DOHH2 (cell line): ENCODE measurements around the gene SUFU.
A peak's percentile ranks its signal among the peaks of the same experiment; 100 is the strongest.

ENCODE experiments used
- H3F3A ChIP-seq: fragments of 200-600 bp; sonication (generic), shearing (Covaris generic); 2 replicates; pipeline ENCODE4 v1.6.0; 2016; ENCODE audit warnings: antibody characterized with exemption, mild to moderate bottlenecking; ENCODE audit not compliant: control insufficient read depth, insufficient read depth
- H3K27ac ChIP-seq: fragments of 200-600 bp; sonication (generic); 2 replicates; pipeline ENCODE4 v1.5.1; 2014; ENCODE audit warnings: low read depth, mild to moderate bottlenecking, low read length, moderate library complexity
- H3K27me3 ChIP-seq: fragments of 200-600 bp; sonication (generic); 2 replicates; pipeline ENCODE4 v1.6.1; 2014; ENCODE audit warnings: mild to moderate bottlenecking, low read length, mixed read lengths; ENCODE audit not compliant: control insufficient read depth
- H3K36me3 ChIP-seq: fragments of 200-600 bp; sonication (generic); 2 replicates; pipeline ENCODE4 v1.6.1; 2014; ENCODE audit warnings: mild to moderate bottlenecking, low read length, moderate library complexity, mixed read lengths; ENCODE audit not compliant: control insufficient read depth
- H3K4me1 ChIP-seq: fragments of 200-600 bp; sonication (generic); 2 replicates; pipeline ENCODE4 v1.6.1; 2014; ENCODE audit warnings: mild to moderate bottlenecking, low read length, mixed read lengths; ENCODE audit not compliant: control insufficient read depth
- H3K4me2 ChIP-seq: fragments of 200-600 bp; sonication (generic); 2 replicates; pipeline ENCODE4 v1.6.0; 2014; ENCODE audit warnings: mild to moderate bottlenecking, low read length, moderate library complexity
- H3K4me3 ChIP-seq: fragments of 200-600 bp; sonication (generic); 2 replicates; pipeline ENCODE4 v1.5.1; 2014; ENCODE audit warnings: mild to moderate bottlenecking, low read length, mixed read lengths
- H3K79me2 ChIP-seq: fragments of 200-600 bp; sonication (generic); 2 replicates; pipeline ENCODE4 v1.6.1; 2014; ENCODE audit warnings: mild to moderate bottlenecking, low read length, mixed read lengths; ENCODE audit not compliant: control insufficient read depth
- H3K9me2 ChIP-seq: fragments of 200-600 bp; sonication (generic); replicated peaks from 2 replicates; pipeline ENCODE4 v1.6.1; 2014; ENCODE audit warnings: mild to moderate bottlenecking, low read length, mixed read lengths; ENCODE audit not compliant: control insufficient read depth
- H3K9me3 ChIP-seq: fragments of 200-600 bp; sonication (generic); 2 replicates; pipeline ENCODE4 v1.6.1; 2014; ENCODE audit warnings: antibody characterized with exemption, low read length, mixed read lengths; ENCODE audit not compliant: control insufficient read depth, insufficient read depth
- H4K20me1 ChIP-seq: fragments of 200-600 bp; sonication (generic); 2 replicates; pipeline ENCODE4 v1.6.0; 2014; ENCODE audit warnings: low read depth, mild to moderate bottlenecking, antibody characterized with exemption, low read length, moderate library complexity; ENCODE audit not compliant: control insufficient read depth, insufficient read depth
- CTCF ChIP-seq: fragments of 200-600 bp; sonication (generic); IDR thresholded peaks from one replicate; pipeline ENCODE4 v1.5.1; 2014; ENCODE audit warnings: antibody characterized with exemption, mild to moderate bottlenecking, low read depth, low read length; ENCODE audit not compliant: poor library complexity, severe bottlenecking
- EZH2phosphoT487 ChIP-seq: fragments of 200-600 bp; sonication (generic); IDR thresholded peaks from 2 replicates; pipeline ENCODE4 v1.6.1; 2017; ENCODE audit warnings: borderline replicate concordance, mild to moderate bottlenecking, antibody characterized with exemption, low read length, moderate library complexity, mixed read lengths

The SUFU gene

GRCh38 chr10:102462512-102463054, 41.2 kb upstream of the SUFU start:
- Histone ChIP-seq H3K36me3 (peaks cover 7% of the 10 kb centered on the region; the same call in 1 of the 2 replicates), H3K4me1 (peaks cover 35% of the 10 kb centered on the region), H3K9me3 (no peaks in the 10 kb centered on the region), H3K4me2 (peak overlapping the region; percentile 83), H3K27me3 (no peaks in the 10 kb centered on the region), H3K79me2 (peaks cover 52% of the 10 kb centered on the region), H4K20me1 (no peaks in the 10 kb centered on the region), H3K4me3 (peak overlapping the region; percentile 88), H3F3A (peaks cover 7% of the 10 kb centered on the region; the same call in 1 of the 2 replicates), H3K9me2 (no peaks in the 10 kb centered on the region), H3K27ac (peak overlapping the region; percentile 75)
- TF ChIP-seq CTCF (no peak), EZH2phosphoT487 (no peak)

- Histone ChIP-seq H3K4me1 (peaks cover 35% of the 10 kb centered on the region), H3K9me3 (no peaks in the 10 kb centered on the region), H3K9me2 (no peaks in the 10 kb centered on the region), H3K27me3 (no peaks in the 10 kb centered on the region), H3K79me2 (peaks cover 52% of the 10 kb centered on the region), H3K4me3 (peak overlapping the region; percentile 88), H3F3A (peaks cover 7% of the 10 kb centered on the region; the same call in 1 of the 2 replicates), H4K20me1 (no peaks in the 10 kb centered on the region), H3K27ac (no peak overlapping the region), H3K36me3 (peaks cover 11% of the 10 kb centered on the region; the same call in 1 of the 2 replicates), H3K4me2 (peak overlapping the region; percentile 83)
- TF ChIP-seq EZH2phosphoT487: no peak
Observed at GRCh38 chr10:102463983-102464382, 39.8 kb upstream of the SUFU start.

GRCh38 chr10:102465466-102465865, 38.3 kb upstream of the SUFU start:
- Histone ChIP-seq H3K27ac (no peak overlapping the region), H3K4me1 (peaks cover 32% of the 10 kb centered on the region), H3K36me3 (peaks cover 18% of the 10 kb centered on the region), H3K27me3 (no peaks in the 10 kb centered on the region), H4K20me1 (no peaks in the 10 kb centered on the region), H3K9me3 (no peaks in the 10 kb centered on the region), H3K4me3 (no peak overlapping the region), H3F3A (peaks cover 7% of the 10 kb centered on the region; the same call in 1 of the 2 replicates), H3K9me2 (no peaks in the 10 kb centered on the region), H3K4me2 (no peak overlapping the region), H3K79me2 (peaks cover 52% of the 10 kb centered on the region)
- no peak for TF ChIP-seq EZH2phosphoT487
- TF ChIP-seq CTCF: no peak

GRCh38 chr10:102467318-102467717, 36.5 kb upstream of the SUFU start:
- no peak overlapping the region for H3K4me3 ChIP-seq
- H3K9me3 ChIP-seq: no peaks in the 10 kb centered on the region
- H3K36me3 ChIP-seq: peaks cover 25% of the 10 kb centered on the region
- no peak overlapping the region for H3K4me2 ChIP-seq
- H3F3A ChIP-seq: peaks cover 4% of the 10 kb centered on the region; the same call in 1 of the 2 replicates
- H3K27ac ChIP-seq: no peak overlapping the region
- no peaks in the 10 kb centered on the region for H3K27me3 ChIP-seq
- peaks cover 41% of the 10 kb centered on the region for H3K79me2 ChIP-seq
- peaks cover 17% of the 10 kb centered on the region for H3K4me1 ChIP-seq
- H4K20me1 ChIP-seq: no peaks in the 10 kb centered on the region
- TF ChIP-seq CTCF (no peak), EZH2phosphoT487 (no peak)
- H3K9me2 ChIP-seq: no peaks in the 10 kb centered on the region
